Glomerular endothelial cell (primary cell): ENCODE measurements around the gene ARHGAP28. TPM values are rescaled to one million over a fixed set of nuclear protein-coding genes. Genes with fewer than 3 reads are reported as not detected.
"Not testable (repeated sequence)": the region's sequence is repeated elsewhere in the genome, so short reads cannot be mapped to it uniquely, and the experiment has no call there.

Experiments used
- DNase-seq: peaks from one replicate; pipeline ENCODE4 v3.0.0-alpha.2; 2011; ENCODE audit warnings: low read depth, low spot score; ENCODE audit errors: extremely low read depth
- total RNA-seq: library from RNA; depleted of rRNA; stranded (reverse); fragments of >200 nt; gene quantifications from 2 replicates; pipeline ENCODE4 v1.2.3, GENCODE V29; 2015

Gene ARHGAP28
- total RNA-seq, 1 donor from 2014 or later, result 16.5 TPM

DNA sequence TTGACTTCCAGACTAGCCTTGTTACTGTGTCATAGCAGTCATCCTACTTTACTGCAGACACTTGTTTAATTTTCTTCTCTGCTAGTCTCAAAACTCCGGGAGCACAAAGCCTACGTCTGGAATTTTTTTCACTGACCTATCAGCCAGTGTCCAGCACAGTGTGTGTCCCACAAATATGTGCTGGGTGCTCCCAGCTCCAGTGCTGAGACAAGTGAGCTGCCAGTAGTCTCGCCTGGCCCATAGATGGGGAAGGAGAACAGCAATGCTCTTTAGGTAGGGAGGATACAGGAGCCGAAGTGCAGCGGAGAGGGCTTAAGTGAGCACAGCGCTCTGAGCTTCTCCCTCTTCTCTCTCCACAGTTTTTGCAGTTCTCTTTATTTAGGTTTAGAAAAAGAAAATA is 34.0 kb downstream of the ARHGAP28 start:
- no peak for DNase-seq

DNA sequence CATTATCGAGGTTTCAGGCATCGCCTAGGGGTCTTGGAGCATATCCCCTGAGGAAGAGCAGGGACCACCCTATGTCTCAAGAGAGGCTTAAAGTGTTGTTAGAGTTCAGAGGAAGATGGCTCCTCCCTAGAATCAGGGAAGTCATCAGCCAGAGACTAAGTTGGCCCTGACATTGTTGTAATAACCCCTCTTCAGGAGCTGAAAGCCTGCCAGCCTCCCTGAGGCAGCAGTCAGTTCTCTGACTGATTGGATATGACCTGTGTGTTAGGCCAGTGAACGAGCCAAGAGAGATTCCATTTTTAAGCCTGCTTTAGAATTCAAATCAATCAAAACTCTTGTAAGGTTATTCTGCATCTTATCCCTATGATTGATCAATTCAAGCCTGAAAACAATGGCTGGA is 34.9 kb downstream of the ARHGAP28 start:
- DNase-seq, result no peak

DNA sequence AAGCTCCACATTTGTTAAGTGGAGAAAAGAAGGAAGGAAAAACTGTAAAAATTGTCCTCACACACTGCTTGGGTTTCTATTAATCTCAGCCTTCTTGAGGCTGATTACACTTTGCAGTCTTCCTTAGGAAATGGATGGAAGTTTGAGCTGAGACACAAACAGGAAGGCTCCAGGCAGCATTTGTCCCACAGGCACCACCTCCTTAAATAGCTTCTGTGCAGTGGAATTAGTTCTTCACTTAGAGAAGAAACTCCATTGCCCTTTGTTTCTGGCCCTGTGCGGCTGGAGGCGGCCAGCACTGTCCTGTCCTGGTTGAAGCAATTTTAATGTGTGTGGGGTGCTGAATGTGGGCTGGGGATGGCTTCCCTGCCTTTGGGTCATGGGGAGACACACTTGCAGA is 44.3 kb downstream of the ARHGAP28 start:
- no peak for DNase-seq

DNA sequence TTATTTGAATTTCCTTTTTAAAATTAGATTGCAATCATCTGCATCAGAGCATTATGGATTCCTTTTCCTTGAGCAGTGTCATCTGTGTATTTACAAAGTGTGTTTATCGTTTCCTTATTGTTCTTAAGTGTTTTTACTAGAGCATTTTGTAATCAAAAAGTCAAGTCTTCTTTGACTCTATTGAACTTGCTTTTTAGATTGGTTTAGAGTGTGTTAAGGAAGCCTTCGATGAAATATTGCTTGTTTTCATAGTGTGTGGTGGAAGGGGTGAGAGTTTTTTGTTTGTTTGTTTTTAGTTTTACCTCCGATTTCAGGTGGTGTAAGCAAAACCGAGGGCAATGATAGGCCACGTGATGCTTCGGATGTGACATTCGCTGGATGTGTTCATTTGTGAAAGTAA is 45.7 kb downstream of the ARHGAP28 start:
- no peak for DNase-seq

DNA sequence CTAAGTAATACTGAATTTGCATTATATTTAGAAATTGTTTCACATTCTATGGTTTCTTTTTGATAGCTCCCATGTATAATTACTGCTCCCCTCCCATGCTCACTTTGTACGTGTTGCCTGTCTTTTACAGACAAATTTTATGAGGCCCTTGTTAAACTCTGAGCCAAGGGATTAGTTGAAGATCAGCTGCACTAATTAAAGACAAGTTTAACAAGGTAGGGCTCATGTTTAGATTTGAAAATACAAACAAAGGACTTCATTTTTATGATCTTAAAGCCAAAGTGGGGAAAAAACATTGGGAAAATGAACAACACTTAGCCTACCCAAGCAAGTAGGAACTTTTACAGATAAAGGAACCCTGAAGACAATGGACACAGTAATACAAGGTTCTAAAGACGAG is 46.2 kb downstream of the ARHGAP28 start:
- no peak for DNase-seq

DNA sequence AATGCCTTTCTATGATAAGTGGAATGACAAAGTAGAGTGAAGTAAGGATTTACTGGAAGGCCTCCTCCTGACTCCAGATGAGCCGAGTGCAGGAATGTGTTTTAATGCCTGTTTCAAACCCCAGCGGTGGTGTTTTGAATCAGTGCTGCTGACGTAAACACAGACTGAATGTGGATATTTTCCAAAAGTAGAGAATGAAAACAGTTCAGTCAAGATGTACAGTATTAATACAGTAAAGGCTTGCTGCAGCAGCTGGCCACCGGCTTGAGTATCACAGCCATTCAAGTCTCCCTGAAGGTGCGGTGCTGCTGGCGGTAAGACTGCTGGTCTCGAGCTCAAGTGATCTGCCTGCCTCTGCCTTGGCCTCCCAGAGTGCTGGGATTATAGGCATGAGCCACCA is 46.7 kb downstream of the ARHGAP28 start:
- no peak for DNase-seq

DNA sequence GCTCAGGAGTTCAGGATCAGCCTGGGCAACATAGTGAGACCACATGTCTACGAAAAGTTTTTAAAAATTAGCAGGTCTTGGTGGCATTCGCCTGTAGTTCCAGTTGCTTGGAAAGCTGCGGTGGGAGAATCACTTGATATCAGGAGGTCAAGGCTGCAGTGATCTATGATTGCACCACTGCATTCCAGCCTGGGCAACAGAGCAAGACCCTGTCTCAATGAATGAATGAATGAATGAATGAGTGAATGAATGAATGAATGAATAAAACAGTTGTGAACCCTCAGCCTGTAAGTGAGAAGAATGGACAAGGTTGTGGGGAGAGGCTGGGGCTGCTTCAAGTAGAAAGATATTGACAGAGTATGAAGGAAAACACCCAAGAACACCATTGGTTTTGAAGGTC is 48.0 kb downstream of the ARHGAP28 start:
- no peak for DNase-seq

DNA sequence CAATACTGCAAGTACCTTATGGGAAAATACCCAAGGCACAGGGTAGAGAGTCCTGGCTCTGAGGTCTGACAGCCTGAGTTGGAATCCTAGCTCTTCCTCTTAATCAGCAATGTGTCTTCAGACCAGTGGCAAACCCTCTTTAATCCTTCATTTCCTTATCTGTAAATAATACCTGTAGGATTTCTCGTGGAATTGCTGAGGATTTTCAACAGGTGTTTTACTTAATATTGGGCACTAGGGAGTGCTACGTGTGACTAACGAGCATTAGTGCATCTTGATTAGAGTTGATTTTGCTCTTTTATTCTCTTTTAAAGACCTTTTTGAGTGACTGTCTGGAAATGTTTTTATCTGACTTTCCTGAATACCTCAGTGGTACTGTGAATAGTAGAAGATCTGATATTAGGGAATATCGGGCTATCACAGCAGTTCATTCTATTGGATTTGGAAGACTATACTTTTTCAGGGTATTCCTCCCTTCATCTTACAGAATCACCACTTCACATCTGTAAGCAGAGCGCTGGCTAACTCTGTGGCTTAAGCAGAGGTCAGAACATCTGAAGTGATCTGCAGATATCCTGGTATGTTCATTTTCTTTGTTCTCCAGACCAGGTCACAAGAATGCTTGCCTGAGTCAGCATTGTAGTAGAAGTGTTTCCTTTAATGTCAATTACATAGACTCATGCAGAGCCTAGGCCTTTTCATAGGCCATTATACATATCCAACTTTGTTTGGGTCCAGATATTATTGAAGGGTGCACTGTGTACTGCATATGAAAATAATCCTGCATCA is 49.1 kb downstream of the ARHGAP28 start:
- DNase-seq, result no peak

DNA sequence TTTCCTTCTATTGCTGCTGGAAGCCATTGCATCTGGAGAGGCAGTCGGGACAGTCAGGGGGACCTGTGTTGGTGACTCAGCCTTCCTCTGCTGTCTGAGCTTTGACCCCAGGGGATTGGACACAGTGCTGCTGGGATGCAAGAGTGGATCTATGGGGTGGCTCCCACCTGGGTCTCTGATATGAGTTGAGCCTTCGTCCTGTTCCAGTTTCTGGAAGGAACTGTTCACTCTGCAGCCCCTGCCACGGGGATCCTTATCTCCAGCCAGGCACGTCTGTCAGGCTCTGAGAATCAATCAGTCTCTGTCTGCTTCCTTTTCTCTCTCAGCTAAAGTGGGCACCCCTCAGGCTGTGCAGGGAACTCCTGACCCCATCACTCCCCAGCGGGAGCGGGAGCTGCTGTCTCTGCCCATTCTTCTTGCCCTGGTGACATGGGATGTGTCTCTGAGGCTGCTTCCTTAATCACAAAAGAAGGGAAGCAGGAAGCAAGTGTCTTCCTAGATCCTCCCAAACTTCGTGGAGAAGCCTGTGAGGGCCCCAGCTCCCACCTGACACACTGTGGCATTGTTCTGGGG is 51.7 kb downstream of the ARHGAP28 start:
- DNase-seq, result no peak

DNA sequence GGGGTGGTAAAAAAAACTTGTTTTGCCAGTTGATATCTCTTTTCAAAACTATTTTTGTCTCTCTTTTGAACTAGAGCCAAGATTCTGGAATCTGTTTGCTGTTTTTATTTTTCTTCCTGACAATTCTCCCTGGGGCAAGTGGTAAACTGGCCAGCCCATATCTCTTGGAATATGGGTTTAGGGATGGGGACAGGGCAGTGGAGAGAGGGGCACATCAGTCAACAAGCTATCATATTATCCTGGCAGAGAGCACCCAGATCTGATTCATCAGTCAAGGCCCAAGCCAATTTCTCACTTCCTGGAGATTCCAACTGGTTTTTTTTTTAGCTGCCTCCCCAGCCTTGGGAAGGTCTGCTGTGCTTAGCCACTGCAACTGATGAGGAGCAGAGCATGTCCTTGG is 52.3 kb downstream of the ARHGAP28 start:
- DNase-seq, result no peak

DNA sequence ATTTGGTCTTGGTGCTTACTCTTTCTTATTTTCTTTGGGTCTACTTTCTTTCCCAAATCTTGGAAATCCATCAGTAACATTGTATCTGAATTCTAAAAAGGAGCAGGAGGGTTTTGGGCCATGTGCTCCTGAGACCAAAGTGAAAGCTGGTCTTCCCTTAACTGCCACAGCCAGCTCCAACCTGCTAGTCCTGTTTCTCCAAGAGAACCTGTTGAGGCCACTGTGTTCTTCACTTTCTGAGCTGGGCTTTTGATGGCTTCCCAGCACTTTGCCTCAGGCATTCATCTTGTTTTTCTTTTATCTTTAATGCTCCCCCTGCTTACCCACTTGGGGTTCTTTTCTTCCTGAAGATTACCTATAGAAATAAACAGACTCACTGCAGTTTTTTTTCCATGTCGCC is 53.3 kb downstream of the ARHGAP28 start:
- no peak for DNase-seq

DNA sequence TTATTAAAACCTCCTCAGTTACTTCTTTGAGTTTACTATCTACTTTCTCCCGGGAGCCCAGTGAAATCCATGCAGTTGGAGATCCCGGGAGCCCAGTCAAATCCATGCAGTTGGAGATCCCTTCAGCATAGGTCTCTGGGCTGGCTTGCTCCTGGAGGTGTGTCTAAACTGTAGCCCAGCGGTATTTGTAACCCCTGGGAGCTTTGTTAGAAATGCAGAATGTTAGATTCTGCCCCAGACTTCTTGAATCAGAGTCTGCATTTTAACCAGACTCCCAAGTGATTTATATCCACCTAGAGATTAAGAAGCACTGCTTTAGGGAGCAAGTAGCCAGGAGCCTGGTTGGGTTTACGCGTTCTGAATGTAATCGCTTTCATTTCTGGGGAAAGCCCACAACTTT is 54.5 kb downstream of the ARHGAP28 start:
- no peak for DNase-seq

DNA sequence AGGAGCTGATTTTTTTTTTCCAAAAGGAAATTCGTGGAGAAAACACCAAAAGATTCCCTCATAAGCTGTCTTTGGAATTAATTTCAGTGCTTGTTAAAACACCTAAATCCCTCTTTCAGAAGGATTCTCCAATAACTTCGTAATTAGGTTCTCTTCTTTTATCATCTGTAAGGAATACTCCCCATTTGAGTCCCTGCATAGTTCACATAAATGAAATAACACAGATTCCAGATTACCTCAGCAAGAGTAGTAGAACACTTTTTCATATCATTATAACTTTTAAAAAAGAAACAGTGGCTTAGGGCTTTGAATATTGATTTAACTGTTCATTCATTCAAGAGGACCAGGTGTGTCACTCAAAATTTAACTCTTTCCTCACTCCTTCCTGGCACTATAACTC is 55.5 kb downstream of the ARHGAP28 start:
- no peak for DNase-seq

DNA sequence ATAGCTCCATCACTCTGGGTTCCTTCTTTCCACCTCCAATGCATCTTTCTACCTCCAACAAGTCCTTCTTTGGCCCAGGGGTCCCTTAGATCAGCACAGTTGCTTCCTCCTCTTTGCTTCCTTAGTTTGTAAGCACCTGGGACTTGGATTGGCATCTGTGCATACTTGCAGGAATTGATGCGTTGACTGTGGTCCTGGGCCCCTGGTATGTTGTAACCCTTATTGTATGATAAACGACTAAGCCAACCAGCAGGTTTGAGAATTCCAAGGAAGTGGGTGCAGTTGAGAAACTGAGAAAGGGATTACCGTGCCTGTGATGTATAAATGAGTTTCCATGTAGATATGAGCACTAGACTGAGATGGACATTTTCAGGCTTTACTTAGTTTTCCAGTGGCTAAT is 55.9 kb downstream of the ARHGAP28 start:
- no peak for DNase-seq

DNA sequence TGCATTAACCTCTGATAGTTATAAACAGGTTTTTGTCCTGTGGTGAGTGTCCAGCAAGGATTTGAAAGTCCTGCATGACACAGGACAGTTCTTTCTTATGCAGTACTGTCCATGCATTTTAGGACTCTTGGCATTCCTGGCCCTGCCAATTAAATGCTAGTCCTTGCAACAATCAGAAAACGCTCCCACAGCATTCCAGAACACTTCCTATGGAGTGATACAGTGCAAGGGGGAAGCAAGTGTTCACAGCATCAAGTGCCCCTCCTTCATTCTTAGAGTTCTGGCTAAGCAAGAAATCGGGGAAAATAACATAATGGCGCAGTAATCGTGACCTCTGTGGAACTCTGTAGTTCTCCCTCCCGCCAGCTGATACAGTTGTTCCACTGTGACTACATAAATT is 62.9 kb downstream of the ARHGAP28 start:
- DNase-seq, result no peak

DNA sequence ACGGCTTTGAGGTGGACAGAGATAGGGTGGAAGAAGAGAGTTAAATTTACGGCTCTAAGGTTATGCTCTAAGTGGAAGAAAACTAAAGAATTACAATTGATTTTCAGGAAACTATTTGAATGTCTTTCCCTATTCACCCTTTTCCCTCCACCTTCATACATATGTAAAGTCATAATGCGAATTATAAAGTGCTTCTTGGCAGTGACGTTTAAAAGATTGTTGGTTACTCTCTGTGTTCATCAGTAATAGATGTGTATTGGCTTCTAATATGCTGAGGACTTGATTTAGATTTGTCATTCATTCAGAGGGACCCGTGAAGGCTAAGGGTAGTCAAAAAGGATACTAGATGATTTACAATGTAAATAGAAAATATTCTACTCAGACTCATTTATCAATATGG is 63.9 kb downstream of the ARHGAP28 start:
- no peak for DNase-seq

DNA sequence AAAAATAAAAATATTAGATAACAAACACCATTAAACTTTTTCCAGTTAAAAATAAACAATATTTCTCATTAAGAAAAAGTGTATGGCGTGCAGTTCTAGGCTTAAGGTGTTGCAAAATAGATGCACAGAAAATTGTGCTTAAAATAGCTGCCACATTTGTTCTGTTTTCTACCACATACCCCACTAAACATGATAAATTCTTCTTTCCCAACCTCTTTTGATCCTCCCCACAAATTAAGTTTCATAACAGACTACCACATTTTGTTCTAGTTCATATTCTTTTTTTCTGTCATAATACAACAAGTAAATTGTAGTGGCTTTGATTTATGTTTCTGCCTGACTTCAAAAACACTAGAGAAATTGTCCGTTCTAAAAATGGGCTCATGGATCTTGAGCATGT is 64.5 kb downstream of the ARHGAP28 start:
- no peak for DNase-seq

DNA sequence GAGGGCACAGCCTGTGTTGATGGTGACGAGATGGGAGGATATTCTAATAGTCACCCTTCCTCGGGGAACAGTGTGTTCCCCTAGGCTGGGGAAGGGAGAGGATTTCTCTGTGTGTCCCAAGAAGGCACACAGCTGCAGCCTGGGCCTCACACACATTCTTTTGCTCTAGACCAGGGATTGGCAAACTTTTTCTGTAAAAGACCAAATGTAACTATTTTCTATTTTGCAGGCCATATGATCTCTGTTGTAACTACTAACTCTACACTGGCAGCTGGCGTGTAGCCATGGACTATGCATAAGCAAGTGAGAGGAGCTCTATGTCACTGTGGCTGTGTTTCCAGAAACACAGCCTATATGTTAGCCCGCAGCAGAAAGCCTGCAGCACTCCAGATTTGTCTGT is 65.8 kb downstream of the ARHGAP28 start:
- DNase-seq, result no peak

DNA sequence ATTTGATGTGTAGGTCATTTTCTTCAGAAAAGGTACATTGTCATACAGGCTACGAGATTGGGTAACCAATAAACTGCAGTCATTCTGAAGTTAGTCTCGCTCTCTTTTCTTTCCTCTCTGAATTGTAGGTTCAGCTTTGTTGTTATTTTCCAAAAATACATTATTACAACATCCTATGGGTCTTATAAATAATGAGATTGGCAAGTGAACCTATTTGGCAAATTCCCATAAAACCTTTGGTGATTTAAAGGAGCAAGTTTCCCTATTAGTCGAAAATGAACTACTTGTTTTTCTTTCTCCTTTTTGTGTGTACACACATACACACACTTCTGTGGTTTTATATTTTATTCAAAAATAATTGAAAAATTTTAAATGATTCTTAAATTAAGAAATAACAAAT is 67.0 kb downstream of the ARHGAP28 start:
- DNase-seq, result no peak

DNA sequence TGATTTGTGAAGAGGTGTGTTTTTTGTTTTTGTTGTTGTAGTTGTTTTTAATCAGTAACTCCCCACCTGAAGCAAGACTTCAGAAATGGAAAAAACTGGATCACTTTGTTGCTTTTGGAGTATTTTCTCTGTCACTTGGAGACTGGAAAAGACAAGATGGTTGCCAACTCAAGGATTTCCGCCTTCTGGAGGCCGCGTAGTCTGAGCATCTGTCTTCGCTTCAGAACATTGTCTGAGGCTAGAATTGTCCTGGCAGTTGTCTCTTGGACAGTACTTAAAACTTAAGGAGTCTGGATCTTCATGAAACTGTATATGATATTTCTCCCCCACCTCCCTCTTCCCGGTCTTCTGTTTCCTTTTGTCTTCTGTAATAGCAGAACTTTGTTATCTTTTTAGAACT is 67.7 kb downstream of the ARHGAP28 start:
- no peak for DNase-seq

DNA sequence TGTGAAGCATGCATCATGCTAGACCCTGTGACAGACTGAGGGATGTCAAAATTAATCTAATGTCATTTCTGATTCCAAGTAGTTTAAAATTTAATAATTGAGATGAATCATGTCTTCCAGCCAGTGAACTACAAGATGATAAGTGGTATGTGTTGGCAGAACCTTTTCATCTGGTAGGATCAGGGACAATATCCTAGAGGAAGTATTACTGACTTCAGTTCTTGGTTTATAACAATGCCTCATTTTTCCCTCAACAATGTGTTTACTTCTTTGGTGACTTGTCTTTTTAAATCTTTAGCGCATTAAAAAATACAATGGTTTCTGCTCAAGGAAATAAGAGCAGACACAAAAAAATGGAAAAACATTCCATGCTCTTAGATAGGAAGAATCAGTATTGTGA is 69.4 kb downstream of the ARHGAP28 start:
- DNase-seq, result no peak

DNA sequence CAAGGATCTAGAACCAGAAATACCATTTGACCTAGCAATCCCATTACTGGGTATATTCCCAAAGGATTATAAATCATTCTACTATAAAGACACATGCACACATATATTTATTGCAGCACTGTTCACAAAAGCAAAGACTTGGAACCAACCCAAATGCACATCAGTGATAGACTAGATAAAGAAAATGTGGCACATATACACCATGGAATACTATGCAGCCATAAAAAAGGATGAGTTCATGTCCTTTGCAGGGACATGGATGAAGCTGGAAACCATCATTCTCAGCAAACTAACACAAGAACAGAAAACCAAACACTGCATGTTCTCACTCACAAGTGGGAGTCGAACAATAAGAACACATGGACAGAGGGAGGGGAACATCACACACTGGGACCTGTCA is 70.8 kb downstream of the ARHGAP28 start:
- DNase-seq, result not testable (repeated sequence)
